HG02763 (cell line): ENCODE results near the gene C17orf50.

Source experiments
- ATAC-seq: cut with Tn5 transposase; IDR thresholded peaks from one replicate; pipeline ENCODE4 v1.9.1; 2021; ENCODE audit warnings: mild to moderate bottlenecking, moderate library complexity; ENCODE audit not compliant: unreplicated experiment

Gene C17orf50

DNA sequence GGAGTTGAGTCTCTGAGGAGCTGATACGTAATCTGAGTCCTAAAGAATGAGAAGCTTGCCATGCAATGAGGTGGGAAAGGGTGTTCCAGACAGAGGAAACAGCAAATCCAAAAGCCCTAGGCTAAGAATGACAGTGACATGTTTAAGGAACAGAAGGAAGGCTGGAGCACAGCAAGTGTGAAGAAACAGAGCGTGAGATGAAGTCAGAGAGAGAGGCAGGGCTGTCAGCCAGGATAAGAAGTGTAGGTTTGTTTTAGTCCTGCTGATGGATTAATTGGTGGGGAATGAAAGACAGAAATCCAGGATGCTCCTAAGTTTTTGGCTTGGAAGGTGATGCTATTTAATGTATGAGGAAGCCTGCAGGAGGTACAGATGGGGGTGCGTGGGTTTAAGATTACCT is 20.3 kb downstream of the C17orf50 start:
- ATAC-seq, result no peak

DNA sequence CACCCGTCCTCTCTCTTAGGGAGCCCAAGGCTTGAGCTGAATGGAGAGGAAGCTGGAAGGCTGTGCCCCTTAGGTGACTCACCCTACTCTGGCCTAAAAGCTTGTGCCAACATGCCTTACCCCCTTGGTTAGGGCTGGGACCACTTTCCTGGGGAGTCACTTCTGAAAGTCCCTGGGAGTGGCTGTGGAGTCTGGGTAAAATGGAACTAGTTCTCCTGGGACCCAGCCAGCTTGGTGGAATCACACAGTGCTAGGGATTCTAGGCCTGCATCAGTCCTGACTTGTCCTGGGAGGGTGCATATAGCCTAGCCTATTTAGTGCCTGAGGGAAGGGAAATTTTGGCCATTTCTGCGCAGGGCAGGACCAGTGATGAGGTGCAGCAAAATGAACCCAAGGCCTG is 24.2 kb downstream of the C17orf50 start:
- no peak for ATAC-seq

DNA sequence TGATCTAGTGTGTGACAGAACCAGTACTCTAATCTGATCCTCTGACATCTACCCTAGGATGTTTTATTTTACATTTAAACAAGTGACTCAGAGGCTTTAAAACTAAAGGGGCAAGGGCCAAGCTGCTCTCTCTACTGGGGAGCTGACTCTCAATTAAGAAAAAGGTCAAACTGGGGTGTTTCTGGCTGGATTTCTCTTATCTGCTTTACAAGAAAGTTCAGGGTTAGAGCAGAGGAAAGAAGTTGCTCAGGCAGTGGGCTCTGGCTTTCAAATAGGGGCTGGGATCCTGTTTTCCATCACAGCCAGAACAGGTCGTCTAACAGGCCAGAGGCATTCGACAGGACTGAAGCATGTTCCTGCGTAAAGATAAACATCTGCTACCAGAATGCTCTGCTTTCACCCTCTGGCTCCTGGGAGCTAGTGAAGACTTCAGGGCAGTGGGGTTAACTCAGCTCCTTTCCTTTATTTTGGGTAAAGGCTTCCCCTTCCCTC is 26.3 kb downstream of the C17orf50 start:
- no peak for ATAC-seq

DNA sequence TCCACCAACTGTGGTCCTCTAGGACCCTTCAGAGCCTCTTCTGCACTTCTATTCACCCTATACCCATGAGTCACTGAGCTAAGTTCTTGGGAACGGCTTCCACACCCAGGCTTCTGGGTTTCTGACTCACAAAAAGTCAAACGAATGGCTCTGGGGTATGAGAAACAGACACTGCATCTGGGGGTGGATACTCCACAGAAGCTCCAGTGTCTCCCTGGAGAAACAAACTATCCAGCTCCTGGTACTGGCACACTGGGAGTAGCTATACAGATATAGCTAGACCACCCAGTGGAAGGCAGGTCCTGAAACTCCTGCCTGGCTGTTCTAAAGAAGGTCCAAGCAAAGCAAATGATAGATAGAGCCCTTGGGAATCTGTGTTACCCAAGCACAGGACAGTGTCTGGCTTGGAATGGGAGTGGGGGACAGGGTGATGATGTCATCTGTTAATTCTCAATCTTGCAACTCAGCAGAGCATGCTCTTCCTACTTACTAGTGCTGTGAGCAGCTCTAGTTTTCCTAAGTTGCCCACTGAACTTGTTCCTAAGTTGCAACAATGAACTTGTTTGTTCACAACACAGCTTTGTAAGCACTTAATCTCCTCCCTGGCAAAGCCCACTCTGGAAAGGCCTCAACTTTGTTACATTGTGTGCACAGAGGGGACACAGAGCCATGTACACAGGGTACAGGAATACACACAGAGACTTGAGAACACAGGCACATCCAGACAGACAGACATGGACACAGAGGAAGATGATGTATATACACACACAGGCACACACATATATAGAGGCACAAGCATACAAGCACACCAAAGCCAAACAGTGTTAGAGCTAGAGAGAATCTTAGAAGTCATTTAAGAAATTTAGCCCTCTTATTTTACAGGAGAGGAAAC is 28.0 kb downstream of the C17orf50 start:
- no peak for ATAC-seq

DNA sequence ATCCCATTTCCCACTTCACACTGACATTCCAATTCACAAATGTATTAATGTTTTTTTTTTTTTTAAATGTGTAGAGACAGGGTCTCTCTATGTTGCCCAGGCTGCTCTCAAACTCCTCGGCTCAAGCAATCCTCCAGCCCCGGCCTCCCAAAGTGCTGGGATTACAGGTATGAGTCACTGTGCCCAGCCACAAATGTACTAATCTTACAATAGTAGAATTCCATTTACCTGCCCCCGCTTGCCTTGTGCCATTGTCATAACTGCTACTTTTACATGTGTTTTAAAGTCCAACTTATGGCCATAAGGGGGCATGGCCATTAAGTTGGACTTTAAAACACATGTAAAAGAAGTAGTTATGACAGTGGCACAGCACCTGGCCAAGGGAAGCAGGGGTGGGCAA is 30.2 kb downstream of the C17orf50 start:
- ATAC-seq, result no peak

DNA sequence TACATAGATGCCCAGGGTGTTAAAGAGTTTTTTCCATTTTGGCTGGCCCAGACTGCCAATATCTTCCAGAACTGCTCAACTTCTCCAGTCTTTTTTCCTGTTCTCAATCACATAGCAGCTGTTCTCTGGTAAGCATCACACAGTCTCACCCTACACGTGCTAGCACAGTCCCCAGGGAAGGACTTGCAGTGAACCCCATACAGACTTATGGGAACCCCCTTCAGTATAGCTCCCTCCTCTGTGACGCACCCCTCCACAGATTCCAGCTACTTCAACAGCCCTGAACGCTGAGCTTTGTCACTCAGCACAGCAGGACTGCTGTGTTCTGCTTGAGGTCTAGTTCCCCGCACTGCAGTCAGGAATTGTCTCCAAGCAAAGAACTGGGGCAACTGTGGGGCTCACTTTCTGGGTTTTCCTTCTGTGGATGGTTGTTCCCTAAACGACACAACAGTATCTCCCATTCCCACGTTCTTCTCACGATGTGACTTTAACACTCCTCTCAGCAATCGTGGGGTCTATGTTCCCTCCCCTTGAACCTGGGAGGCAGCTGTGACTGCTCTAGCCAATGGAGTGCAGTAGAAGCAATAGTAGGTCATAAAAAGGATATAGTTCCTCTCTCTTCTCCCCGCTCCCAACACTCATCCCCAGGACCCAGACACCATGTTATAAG is 31.1 kb downstream of the C17orf50 start:
- ATAC-seq, result no peak

DNA sequence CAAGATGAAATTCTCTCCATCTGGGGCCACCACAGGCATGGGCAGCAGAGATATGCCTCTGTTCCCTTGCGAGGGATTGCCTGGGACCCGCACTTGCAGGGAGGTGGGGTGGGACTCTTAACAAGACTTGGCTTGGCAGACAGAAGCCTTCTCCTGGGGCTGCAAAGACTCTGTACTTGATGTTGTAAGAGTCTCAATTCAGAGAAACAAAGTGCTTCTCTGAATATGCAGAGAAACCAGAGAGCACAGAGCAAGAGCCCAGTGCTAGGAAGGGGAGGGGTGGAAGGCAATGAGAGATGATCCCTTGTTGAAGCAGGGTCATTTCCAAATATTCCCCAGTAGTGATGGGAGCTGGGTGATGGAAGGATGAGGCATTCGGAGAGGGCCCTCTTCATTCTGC is 32.6 kb downstream of the C17orf50 start:
- no peak for ATAC-seq

DNA sequence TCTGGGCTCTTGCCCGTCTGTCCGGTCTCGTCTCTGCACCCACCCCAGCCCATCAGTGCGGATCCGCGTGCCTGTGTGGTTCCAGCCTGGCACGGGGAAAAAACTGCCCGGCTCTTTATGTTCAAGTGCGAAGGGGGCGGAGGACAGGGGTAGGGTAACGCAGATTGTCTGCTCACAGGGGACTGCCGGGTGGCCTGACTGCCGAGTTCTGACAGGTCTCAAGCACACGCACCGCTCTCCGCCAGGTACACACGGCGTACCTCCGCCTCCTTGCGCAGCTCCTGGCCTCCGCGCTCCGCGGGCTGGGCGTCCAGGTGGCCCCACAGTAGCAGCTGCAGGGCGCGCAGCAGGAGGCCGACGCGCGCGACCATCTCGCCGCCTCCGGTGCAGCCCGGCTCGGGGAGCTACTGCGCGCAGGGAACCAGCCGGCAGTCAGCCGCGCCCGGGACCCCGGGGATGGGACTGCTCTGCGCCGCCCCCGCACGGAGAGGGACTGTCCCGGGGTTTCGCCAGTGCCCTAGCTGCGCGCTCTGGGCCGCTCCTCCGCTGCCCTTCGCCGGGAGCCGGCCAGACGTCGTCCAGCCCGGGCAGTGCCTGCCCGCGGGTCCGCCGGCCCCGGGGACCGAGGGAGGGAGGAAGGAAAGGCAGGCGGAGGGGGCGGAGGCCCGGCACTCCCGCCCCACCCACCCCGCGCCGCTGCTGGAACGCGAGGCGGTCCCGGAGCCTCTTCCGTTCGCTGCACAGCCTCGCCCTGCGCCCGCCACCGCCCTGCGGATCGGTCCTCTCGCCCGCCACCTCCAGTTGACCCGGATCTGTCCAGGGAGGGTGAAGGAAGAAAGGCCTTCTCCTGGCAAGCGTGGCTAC is 34.6 kb downstream of the C17orf50 start, which contains the start of gene MMP28:
Gene MMP28, minus strand, starts transcription at position 635 of the 864 bp plus-strand sequence. Its CDS starts 264 bp downstream, at position 371.
- no peak for ATAC-seq

DNA sequence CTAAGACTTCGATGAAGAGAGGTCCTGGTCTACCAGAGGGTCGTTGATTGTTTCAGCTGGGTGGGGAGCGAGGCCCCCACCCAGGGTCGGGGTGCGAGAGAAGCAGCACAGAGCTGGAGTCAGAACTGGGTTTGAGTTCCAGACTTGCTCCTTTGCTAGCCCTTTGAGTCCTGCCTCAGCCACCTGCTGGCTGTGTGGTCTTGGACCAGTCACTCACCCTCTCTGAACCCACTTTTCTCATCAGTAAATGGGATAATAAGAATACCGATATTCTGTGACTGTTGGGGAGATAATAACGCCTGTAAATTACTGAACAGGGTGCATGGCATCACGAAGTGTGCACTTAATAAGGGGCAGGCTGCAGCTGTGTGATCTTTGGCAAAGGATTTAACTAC is 35.2 kb downstream of the C17orf50 start:
- no peak for ATAC-seq

DNA sequence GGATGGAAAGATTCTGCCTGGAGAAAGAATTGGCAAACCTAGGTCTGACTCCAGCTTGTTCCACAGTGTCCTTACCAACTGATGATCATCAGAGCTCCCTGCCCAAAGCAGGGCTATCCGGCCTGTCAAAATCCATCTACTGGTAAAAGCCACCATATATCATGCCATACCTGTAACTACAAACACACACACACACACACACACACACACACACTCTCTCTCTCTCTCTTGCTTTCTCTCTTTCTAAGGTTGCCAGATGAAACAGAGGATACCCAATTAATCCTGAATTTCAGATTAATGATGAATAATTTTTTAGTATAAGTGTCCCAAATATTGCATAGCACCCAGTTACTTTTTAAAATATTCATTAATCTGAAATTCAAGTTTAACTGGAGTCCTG is 36.3 kb downstream of the C17orf50 start:
- no peak for ATAC-seq

DNA sequence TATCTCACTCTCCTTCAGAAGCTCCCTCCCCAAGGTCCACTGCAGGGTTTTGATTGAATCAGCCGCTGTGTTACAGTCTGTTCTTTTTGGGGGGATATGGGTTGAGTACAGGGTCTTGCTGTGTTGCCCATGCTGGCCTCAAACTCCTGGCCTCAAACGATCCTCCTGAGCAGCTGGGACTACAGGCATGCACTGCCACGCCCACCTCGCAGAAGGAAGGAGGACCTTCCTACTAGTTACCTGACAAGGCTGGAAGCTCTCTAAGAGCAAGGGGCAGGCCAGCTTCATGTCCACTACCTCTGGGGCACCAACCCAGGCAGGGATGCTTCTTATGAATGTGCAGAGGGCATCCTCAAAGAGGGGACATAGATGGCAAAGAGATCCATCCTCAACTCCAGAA is 36.7 kb downstream of the C17orf50 start:
- no peak for ATAC-seq

DNA sequence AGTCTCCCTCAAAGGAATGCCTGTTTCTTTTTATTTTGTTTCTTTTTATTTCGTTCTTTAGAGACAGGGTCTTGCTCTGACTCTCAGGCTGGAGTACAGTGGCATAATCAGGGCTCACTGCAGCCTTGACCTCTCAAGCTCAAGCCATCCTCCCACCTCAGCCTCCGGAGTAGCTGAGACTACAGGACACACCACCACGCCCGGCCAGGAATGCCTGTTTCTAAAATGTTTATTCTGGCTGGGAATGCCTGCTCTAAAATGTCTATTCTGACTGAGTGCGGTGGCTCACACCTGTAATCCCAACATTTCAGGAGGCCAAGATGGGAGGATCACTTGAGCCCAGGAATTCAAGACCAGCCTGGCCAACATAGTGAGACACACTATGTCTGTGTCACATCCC is 37.2 kb downstream of the C17orf50 start:
- no peak for ATAC-seq

DNA sequence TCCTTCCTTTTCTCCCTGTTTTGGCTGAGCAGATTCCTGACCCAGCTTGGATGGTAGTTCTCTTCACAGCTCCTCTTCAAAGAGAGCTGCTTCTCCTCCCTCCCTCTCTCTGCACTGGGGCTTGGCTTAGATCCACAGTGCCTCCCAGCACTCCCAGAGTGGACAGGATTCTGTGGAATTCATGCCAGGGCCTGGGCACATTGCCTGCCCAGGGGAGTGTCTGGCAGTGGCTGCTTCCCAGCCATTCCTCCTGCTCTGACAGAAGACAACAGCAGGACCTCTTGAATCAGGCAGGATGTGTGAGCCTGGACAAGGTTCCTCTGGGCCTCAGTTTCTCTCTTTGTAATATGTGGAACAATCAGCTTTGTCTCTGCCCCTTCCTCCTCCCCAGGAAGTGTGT is 39.3 kb downstream of the C17orf50 start:
- no peak for ATAC-seq

DNA sequence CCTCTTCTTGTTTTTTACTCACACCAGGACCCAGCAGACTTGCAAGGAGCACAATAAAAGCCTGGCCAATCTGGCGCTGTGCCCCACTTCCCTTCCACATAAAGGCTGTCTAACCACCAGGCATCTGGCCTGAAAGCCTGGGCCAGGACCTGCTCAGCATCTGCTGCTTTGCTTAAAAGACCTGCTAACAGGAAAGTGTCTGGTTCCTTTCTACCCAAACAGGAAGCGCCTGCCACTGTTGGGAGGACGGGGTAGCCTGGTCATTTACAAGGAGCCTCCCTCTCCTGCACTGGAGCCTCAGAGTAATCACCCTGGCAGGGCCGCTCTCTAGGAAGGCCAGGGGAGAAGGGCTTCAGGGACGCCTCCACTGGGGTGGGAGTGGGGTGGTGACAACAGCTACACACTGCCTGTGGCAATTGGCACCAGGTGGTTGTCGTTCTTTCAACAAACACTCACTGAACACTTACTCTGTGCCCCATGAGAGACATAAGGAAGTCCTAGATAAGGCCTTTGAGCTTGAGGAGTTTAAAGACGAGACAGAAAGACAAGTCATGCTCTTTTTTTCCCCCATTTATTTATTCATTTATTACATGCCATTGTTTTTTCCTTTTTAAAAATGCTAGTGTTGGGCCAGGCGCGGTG is 41.0 kb downstream of the C17orf50 start:
- no peak for ATAC-seq

DNA sequence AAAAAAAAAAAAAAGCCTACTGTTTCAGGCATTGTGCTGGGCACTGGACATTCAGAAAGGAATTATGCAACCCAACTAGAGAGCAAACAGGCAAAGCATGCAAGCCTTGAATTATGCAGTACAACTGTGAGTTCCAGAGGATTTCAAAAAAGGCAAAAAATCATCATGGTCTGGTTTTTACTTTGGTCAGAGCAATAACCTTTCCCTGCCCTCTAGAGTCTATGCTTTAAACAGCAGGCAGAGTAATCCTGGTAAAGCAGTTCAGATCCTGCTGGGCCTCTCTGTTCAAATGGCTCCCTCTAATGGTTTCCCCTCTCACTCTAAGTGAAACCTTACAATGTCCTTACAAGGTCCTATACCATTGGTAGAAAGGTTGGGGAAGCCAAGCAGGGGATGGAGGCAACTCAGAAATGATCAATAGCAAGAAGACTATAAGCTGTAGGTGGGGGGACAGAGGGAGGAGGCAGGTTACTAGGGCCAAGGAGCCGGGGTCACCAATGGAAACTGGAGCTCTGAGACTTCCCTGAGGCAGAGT is 44.0 kb downstream of the C17orf50 start:
- no peak for ATAC-seq

DNA sequence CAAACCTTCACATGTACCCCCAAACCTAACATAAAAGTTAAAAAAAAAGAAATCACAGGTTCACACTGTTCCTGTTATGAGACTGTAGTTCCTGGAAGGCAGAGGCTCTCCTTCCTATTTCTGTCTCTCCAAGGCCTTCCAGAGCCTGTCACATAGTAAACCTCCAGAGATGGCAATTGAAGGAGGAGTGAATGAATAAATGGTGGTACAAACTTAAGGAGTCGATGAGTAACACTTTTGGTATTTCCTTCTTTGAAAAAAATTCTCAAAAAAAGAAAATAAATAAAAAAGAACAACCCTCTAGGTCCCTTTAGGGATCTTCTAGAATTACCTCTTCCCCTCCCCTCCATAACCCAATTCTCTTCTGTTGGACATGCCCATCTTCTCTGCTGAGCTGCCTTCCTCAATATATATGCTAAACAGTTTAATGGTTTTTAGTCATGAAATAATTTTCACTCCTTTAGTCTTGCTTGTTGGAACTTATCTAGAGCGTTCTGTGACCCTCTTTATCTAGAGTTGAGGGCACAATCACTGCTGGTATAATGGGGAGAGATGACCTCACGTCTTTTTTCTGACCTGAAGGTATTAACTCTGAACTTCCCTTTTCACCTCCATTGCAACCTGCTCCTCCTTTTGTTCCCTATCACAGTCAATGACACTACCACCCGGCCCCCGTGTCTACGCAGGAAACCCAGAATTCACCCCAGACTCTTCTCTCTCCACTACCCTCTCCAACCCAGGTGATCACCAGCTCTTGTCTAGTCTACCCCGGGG is 46.9 kb downstream of the C17orf50 start:
- ATAC-seq, result no peak

DNA sequence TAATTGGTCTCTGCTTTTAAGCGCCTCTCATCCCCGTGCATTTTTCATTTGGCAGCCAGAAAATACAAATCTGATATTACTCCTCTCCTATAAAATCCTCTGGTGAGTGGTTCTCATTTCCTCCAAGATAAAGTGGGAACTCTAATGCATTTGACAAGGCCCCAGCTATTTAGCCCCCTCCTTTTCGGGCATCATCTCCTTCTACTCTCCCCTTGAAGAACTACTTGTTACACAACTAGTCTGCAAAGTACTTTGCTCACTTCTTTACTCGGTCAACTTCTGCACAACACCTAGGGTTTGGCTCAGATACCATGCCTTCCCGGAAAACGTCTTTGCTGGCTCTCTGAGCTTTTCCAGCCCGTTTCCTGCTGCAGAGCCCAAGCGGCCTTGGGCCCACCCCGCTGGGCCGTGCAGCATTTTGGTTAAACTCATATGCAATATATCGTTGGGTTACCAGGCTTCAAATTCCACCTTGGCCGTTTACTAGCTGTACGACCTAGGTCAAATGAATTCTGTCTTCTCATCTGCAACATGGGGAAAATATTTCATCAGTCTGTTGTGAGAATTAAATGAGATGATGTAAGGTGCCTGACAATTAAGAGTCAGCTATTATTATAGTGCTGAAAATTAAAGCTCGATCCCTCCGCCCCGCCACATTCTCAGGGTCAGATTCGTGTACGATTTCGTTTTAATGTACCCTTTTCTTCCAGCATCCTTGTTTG is 47.7 kb downstream of the C17orf50 start:
- ATAC-seq, result no peak

DNA sequence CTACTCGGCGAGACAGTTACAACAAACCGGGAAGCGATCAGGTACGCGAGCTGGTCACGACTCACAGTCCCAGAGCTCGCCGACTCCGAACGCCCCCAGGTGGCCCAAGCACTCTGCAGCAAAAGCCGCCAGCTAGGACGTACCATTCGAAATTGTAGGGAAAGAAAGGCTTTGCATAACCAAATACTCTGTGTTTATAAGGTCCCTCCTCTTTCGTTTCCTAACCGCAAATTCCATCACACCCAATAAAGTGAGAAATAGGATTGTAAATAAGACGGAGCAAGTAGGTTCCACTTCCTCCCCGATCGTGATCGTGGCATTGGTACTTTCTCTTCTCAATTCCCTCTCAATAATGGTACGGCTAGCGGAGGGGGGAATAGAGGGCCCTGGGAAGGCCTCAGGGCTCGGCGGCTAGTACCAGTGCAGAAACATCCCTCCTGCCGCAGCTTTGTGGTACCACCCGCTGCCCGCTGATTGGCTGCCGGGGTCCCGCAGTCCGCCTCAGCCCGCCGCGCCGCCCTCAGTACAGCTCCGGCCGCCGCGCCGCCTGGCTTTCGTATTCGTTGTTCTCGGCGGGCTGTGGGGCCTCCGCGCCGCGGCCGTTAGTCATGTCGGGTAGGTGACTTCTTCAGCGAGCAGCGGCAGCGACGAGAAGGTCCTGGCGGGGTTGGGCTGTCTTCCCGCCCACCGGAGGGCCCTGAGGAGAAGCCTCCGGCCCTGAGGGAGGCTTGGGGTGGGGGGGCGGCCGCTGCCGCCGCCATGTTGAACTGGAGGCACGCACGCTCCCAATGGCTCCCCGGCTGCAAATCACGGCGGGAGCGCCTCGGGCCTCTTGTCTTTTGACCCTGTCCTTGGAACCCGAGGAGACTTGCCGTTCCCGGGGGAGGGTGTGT is 48.5 kb downstream of the C17orf50 start, which contains the start of gene TAF15:
Gene TAF15, plus strand, starts transcription at position 523 of the 893 bp plus-strand sequence. Its CDS starts 86 bp downstream, at position 609.
- ATAC-seq, result peak; percentile 91
